GM12864 (cell line): ENCODE measurements around the gene DRD2.

Source experiments
- DNase-seq: peaks from one replicate; pipeline ENCODE4 v3.0.0-alpha.2; 2011; ENCODE audit warnings: low read depth
- H3K4me3 ChIP-seq: 2 replicates; pipeline ENCODE4 v1.5.1; 2011; ENCODE audit warnings: mild to moderate bottlenecking, low read depth, low read length, control low read depth
- CTCF ChIP-seq: IDR thresholded peaks from 2 replicates; pipeline ENCODE4 v1.5.1; 2011; ENCODE audit warnings: low read depth, mild to moderate bottlenecking, moderate library complexity, low read length, control low read depth, inconsistent platforms; ENCODE audit errors: missing control alignments

DRD2 gene

GRCh38 chr11:113461639-113462038, 13.6 kb downstream of the DRD2 start:
- no peak overlapping the region for H3K4me3 ChIP-seq
- DNase-seq: no peak
- TF ChIP-seq CTCF: no peak

DNA sequence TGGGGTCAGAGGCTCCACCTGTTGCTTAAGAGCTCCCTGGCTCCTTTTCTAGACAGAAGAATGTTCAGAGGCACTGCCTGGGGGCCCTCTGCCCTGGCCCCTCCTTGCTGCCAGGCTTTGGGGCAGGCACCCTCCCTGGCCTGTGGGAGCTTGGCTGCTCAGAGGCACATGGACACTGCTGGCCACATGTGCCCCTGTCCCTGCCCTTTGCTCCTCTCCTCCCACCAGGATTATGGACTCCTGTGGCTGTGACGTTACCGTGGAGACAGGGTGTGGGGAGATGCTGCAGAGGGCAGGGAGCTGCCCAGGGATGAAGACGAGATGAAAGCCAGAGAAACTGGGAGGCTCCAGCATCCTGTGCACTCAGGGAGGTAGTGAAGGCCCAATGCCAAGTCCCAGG, 14.7 kb downstream of the DRD2 start:
- DNase-seq: no peak
- TF ChIP-seq CTCF: no peak
- H3K4me3 ChIP-seq: no peak overlapping the region

DNA sequence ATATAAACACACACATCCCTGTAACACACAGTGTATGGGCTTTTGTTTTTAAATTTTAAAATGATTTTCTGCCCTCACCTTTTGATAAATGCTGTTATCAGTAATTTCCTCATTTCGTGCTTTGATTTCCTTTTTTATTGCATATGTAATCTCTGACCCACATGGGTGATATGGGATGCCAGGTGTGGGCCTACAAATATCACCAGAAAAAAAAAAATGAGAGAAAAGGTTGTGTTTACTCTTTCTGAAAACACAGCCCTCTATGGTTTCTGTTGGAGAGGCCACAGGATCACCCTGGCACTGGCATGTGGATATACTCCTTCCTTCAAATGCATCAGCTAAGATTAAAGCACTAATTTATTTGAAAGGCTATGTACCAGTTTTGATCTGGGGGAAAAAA, 17.0 kb downstream of the DRD2 start:
- no peak for DNase-seq
- no peak for TF ChIP-seq CTCF
- H3K4me3 ChIP-seq: no peak overlapping the region

- no peak for TF ChIP-seq CTCF
Observed at GRCh38 chr11:113457784-113458183, 17.4 kb downstream of the DRD2 start.

GRCh38 chr11:113454455-113454854, 20.7 kb downstream of the DRD2 start:
- TF ChIP-seq CTCF: no peak
- H3K4me3 ChIP-seq: no peak overlapping the region
- DNase-seq: no peak

More at GRCh38 chr11:113457784-113458183, 17.4 kb downstream of the DRD2 start:
- no peak overlapping the region for H3K4me3 ChIP-seq
- DNase-seq: no peak

- DNase-seq: no peak
Observed at GRCh38 chr11:113449743-113450142, 25.5 kb downstream of the DRD2 start.

More at GRCh38 chr11:113449743-113450142, 25.5 kb downstream of the DRD2 start:
- no peak overlapping the region for H3K4me3 ChIP-seq
- no peak for TF ChIP-seq CTCF
